ENCODE measurements around the gene TTBK1.

DNA sequence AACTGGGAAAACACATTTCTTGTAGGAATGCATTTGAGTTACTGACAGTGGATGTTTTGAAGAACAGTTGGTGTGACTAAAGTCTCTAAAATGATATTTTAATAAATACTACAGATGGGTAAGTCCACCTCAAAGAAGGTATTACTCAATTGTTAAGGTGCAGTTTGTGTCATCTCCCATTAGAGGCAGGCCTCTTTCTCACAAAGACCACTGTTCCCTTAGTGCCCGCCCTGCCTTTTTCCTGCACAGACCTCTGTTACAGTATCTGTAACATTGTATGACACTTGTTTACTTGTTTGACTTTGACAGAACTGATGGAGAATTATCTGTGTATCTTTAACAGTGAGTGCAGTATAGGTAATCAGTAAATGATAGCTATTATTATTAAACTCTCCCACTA is 70.5 kb downstream of the TTBK1 start:
- TF ChIP-seq TEAD4 (IDR thresholded peaks at IDR 0.05) (no peak), EP300 (IDR thresholded peaks at IDR 0.05; ENCODE audit: borderline replicate concordance) (no peak), CREB1 (IDR thresholded peaks at IDR 0.05; ENCODE audit: low read depth) (no peak), TAF1 (IDR thresholded peaks at IDR 0.05; ENCODE audit: low read depth) (no peak), FOXM1 (IDR thresholded peaks at IDR 0.05; ENCODE audit: borderline replicate concordance, low read depth) (no peak), RAD21 (IDR thresholded peaks at IDR 0.05; ENCODE audit: low read depth) (no peak), CEBPB (IDR thresholded peaks at IDR 0.05) (no peak)
- TF ChIP-seq, protein P1, sequence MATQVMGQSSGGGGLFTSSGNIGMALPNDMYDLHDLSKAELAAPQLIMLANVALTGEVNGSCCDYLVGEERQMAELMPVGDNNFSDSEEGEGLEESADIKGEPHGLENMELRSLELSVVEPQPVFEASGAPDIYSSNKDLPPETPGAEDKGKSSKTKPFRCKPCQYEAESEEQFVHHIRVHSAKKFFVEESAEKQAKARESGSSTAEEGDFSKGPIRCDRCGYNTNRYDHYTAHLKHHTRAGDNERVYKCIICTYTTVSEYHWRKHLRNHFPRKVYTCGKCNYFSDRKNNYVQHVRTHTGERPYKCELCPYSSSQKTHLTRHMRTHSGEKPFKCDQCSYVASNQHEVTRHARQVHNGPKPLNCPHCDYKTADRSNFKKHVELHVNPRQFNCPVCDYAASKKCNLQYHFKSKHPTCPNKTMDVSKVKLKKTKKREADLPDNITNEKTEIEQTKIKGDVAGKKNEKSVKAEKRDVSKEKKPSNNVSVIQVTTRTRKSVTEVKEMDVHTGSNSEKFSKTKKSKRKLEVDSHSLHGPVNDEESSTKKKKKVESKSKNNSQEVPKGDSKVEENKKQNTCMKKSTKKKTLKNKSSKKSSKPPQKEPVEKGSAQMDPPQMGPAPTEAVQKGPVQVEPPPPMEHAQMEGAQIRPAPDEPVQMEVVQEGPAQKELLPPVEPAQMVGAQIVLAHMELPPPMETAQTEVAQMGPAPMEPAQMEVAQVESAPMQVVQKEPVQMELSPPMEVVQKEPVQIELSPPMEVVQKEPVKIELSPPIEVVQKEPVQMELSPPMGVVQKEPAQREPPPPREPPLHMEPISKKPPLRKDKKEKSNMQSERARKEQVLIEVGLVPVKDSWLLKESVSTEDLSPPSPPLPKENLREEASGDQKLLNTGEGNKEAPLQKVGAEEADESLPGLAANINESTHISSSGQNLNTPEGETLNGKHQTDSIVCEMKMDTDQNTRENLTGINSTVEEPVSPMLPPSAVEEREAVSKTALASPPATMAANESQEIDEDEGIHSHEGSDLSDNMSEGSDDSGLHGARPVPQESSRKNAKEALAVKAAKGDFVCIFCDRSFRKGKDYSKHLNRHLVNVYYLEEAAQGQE (IDR thresholded peaks at IDR 0.05; ENCODE audit: low read depth): no peak

Data from Ishikawa (cell line).